Urinary bladder (tissue), 4 donors: ENCODE results near the gene CDC25A. TPM values are rescaled to one million over a fixed set of nuclear protein-coding genes. Genes with fewer than 3 reads are reported as not detected.

Experiments used
- DNase-seq: peaks from one replicate; pipeline ENCODE4 v3.0.0-alpha.2; 2015; ENCODE audit errors: extremely low spot score
- H3K27ac ChIP-seq: one replicate; pipeline ENCODE4 v1.5.1; 2013; ENCODE audit warnings: low read depth, mild to moderate bottlenecking, moderate library complexity
- H3K36me3 ChIP-seq: one replicate; pipeline ENCODE4 v1.6.1; 2013; ENCODE audit warnings: mild to moderate bottlenecking, moderate library complexity; ENCODE audit not compliant: insufficient read depth
- H3K4me1 ChIP-seq: one replicate; pipeline ENCODE4 v1.6.1; 2013; ENCODE audit warnings: mild to moderate bottlenecking, moderate library complexity; ENCODE audit not compliant: insufficient read depth
- H3K4me3 ChIP-seq: one replicate; pipeline ENCODE4 v1.5.1; 2013; ENCODE audit warnings: low read depth, low read length
- WGBS: extraction: QIAGEN DNeasy Blood & Tissue Kit; methylation state at CpG from one replicate; pipeline ENCODE4 v1.1.7; 2013; 5-methylcytosine and 5-hydroxymethylcytosine counted together
- polyA plus RNA-seq: library from polyadenylated mRNA; stranded (reverse); fragments of 200-250 nt; gene quantifications from one replicate; pipeline ENCODE4 v1.2.3, GENCODE V29; 2013
- total RNA-seq: library from RNA; depleted of rRNA; stranded (reverse); fragments of >200 nt; gene quantifications from one replicate; pipeline ENCODE4 v1.2.3, GENCODE V29; 2014
- donor health status: healthy with polysubstance abuse.
- donor health status: healthy.

The CDC25A gene
- total and polyA plus RNA-seq, 2 donors, result 0.32 to 3.7 TPM

DNA sequence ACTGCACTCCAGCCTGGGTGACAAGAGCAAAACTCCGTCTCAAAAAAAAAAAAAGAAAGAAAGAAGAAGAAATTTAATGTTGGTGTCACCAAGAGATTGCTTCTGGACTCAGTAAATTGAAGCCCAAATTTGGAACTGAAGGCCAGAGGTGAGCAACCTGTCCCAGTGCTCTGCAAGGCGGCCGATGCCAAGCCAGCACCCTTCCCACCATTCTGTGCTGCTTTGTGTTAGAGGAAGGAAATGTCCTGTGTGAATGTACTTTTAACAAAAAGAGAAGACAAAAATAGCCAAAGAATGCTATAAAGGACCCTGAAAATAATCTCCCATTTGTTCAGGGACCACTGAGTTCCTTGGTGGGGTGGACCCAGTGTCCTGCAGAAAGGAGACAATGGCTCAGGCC, 44.6 kb downstream of the CDC25A start:
- Histone ChIP-seq H3K4me3 (no peak overlapping the region), H3K27ac (no peak overlapping the region), H3K36me3 (no peaks in the 10 kb centered on the region), H3K4me1 (no peaks in the 10 kb centered on the region)
- 93% methylated on average over 3 of the region's 3 CpGs for WGBS
- DNase-seq, result no peak

DNA sequence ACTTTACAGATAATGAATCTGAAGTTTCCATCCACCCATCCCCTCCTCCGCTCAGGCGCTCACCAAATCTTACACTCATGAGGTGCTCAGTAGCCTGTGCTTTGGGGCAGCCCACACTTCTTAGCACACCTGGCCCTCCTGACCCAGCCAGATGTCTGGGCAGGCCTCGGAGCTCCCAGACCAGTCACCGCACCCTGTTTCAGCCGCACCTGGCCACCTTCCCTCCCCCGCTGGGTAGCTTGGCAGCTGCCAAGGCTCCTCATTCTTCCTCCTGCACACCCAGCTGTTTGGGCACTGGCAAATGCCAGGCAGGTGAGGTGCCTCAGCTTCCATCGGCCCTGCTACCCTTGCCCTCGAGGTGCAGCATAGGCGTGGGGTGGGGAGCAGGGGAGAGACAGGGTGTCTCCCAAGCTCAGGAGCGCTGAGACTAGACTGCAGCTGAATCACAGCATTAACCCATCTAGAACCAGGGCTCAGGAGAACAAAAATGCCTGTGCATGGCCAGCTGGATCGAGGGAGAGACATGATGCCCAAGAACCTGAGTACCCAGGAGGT, 45.8 kb downstream of the CDC25A start:
- H3K36me3 ChIP-seq, result no peaks in the 10 kb centered on the region
- DNase-seq, result no peak
- H3K4me3 ChIP-seq, result no peak overlapping the region
- H3K27ac ChIP-seq, result no peak overlapping the region
- no peaks in the 10 kb centered on the region for H3K4me1 ChIP-seq
- 84% methylated on average over 11 of the region's 11 CpGs for WGBS

- Histone ChIP-seq H3K4me1 (no peaks in the 10 kb centered on the region), H3K27ac (no peak overlapping the region), H3K4me3 (no peak overlapping the region), H3K36me3 (no peaks in the 10 kb centered on the region)
- no peak for DNase-seq
- WGBS, result 93% methylated on average over 9 of the region's 9 CpGs
These were observed 46.5 kb downstream of the CDC25A start for GRCh38 chr3:48141604-48142137.

DNA sequence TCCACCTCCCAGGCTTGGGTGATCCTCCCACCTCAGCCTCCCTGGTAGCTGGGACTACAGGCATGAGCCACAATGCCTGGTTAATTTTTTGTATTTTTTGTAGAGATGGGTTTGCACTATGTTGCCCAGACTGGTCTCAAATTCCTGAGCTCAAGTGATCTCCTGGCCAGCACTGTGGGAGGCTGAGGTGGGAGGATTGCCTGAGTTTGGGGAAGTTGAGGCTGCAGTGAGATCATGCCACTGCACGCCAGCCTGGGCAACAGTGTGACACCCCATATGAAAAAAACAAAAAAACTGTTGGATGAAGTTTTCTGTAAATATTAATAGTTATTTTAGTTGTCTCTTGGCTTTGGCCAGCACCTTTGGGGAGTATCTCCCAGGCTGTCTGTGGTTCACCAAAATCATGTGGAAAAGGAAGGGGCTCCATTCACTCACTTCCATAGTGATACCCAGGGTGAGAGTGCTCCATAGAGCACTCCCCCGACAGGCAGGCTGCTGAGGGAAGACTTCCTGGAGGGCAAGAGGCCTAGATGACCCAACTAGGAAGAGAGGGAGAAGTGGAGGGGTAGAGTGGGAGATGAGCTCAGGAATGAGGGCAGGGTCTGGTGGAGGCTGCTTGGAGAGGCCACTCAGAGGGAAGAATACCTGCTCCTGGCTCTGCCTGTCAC, 47.1 kb downstream of the CDC25A start:
- Histone ChIP-seq H3K36me3 (no peaks in the 10 kb centered on the region), H3K4me3 (no peak overlapping the region), H3K27ac (no peak overlapping the region), H3K4me1 (no peaks in the 10 kb centered on the region)
- no peak for DNase-seq
- 93% methylated on average over 2 of the region's 2 CpGs for WGBS

DNA sequence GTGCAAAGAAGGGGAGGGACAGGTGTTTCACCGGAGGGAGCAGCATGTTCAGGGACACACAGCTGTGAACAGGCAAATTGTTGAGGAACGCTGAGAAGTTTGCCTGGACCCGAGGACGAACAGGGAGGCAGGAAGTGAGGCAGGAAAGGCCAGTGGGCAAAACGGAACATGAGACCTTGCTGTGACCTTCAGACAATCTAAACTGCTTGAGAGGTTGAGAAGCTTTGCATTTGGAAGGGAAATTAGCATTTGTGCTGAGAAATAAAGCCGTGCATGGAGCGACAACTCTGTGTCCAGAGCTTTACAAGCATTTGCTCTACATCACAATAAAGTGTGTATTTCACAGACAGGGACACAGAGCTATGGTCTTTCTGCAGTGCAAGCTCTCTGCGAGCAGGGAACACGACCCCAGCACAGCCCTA, 47.9 kb downstream of the CDC25A start:
- Histone ChIP-seq H3K27ac (no peak overlapping the region), H3K4me3 (no peak overlapping the region), H3K4me1 (no peaks in the 10 kb centered on the region), H3K36me3 (no peaks in the 10 kb centered on the region)
- WGBS, result 43% methylated on average over 9 of the region's 9 CpGs
- no peak for DNase-seq

DNA sequence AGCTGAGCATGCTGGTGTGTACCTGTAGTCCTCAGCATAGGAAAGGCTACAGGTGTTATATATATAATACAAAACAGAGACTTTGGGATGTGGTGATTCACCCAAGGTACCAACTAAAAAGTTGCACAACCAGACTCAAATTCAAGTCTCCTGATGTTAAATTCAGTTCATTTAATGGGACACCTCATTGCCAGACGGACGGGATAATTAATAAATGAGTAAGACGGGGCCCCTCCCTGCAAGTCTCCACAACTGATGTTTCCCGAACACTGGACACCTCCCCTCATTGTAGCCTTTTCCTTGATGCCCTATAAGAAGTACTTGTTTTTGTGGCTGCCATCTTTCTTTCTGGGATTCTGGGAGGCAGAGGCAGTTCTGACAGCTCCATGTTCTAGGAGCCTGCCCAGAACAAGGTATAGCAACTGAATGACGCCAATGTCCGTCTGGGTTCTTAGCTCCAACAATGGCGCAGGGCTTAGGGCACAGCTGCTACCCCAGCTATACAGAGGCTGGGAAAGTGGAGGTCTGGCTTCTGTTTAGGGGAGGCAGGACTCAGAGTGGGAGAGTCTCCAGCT, 50.7 kb downstream of the CDC25A start:
- DNase-seq, result no peak
- Histone ChIP-seq H3K36me3 (no peaks in the 10 kb centered on the region), H3K4me3 (no peak overlapping the region), H3K4me1 (no peaks in the 10 kb centered on the region), H3K27ac (no peak overlapping the region)
- 82% methylated on average over 7 of the region's 7 CpGs for WGBS

DNA sequence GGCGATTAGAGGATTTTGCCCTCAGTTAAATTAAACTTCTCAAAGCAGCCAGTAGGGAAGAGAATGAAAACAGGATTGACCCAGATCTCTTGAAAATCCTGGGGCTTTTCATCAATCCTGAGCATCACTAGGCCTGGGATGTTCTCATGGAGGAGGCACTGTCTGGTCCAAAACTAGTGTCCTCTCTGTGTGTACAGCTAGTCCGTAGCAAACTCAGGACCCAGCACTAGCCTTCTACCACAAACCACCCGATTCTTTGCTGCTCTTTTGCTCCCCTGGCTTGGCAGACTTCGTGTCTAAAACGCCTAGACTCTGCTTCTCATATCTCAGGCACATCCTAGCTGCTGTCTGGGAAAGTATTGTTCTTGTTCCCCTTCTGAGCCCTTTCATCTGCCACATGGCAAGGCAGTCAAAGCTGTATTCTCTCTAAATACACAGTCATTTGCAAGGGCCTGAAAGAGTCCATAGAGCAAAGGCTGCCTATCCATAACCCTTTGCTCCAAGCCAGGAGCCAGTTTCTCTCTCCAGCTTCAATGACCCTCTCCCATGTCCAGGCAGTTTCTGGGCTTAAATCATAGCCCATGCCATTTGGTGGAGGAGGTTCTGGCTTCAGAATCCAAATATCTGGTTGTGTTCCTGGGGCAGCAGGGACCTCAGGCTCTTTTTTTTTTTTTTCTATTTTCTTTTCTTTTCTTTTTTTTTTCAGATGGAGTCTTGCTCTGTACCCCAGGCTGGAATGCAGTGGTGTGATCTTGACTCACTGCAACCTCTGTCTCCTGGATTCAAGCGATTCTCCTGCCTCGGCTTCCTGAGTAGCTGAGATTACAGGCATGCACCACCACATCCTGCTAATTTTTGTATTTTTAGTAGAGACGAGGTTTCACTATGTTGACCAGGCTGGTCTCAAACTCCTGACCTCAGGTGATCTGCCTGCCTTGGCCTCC, 52.4 kb downstream of the CDC25A start:
- Histone ChIP-seq H3K27ac (no peak overlapping the region), H3K4me3 (no peak overlapping the region), H3K36me3 (no peaks in the 10 kb centered on the region), H3K4me1 (no peaks in the 10 kb centered on the region)
- 81% methylated on average over 8 of the region's 8 CpGs for WGBS
- no peak for DNase-seq

DNA sequence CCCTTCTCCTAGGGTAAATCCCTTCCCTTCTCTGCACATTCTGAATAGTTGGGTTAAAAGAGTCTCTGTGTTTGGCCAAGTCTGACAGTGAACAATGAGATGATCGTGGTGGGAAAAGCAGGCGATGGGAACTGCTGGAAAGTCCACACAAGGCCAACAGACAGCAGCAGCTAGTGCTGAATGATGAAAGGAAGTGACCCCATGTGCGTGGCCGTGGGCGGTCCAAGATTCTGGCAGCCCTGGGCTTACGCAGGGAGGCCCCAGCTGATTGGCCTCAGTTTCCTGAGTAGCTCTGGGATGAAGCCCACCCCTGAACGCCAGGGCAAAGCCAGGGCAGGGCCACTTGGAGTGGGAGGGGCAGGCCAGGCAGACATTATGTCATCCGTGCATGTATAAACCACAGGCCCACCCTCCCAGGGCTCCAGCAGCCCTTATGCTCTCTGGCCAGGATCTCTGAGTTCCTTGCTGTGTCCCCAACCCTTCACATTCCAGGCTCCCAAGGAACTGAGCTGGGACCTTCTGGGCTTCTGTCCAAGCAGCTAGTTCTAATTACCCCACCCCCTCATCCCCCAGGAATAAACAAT, 57.8 kb downstream of the CDC25A start:
- 19% methylated on average over 8 of the region's 8 CpGs for WGBS
- Histone ChIP-seq H3K4me1 (no peaks in the 10 kb centered on the region), H3K36me3 (no peaks in the 10 kb centered on the region), H3K27ac (peak overlapping the region; percentile 61), H3K4me3 (no peak overlapping the region)
- peak; percentile 67 for DNase-seq

GRCh38 chr3:48129921-48130320, 58.3 kb downstream of the CDC25A start:
- 21% methylated on average over 2 of the region's 2 CpGs for WGBS

GRCh38 chr3:48128774-48129173, 59.4 kb downstream of the CDC25A start:
- no peaks in the 10 kb centered on the region for H3K4me1 ChIP-seq
- 94% methylated on average over 1 of the region's 1 CpG for WGBS

More at GRCh38 chr3:48129921-48130320, 58.3 kb downstream of the CDC25A start:
- Histone ChIP-seq H3K4me1 (no peaks in the 10 kb centered on the region), H3K27ac (peak overlapping the region; percentile 61), H3K36me3 (no peaks in the 10 kb centered on the region), H3K4me3 (no peak overlapping the region)
- DNase-seq, result no peak

GRCh38 chr3:48125886-48126622, 62.2 kb downstream of the CDC25A start:
- DNase-seq, result no peak
- 97% methylated on average over 9 of the region's 9 CpGs for WGBS
- H3K4me3 ChIP-seq, result no peak overlapping the region
- H3K27ac ChIP-seq, result no peak overlapping the region
- no peaks in the 10 kb centered on the region for H3K4me1 ChIP-seq
- no peaks in the 10 kb centered on the region for H3K36me3 ChIP-seq

More at GRCh38 chr3:48128774-48129173, 59.4 kb downstream of the CDC25A start:
- Histone ChIP-seq H3K27ac (no peak overlapping the region), H3K36me3 (no peaks in the 10 kb centered on the region), H3K4me3 (no peak overlapping the region)
- no peak for DNase-seq

DNA sequence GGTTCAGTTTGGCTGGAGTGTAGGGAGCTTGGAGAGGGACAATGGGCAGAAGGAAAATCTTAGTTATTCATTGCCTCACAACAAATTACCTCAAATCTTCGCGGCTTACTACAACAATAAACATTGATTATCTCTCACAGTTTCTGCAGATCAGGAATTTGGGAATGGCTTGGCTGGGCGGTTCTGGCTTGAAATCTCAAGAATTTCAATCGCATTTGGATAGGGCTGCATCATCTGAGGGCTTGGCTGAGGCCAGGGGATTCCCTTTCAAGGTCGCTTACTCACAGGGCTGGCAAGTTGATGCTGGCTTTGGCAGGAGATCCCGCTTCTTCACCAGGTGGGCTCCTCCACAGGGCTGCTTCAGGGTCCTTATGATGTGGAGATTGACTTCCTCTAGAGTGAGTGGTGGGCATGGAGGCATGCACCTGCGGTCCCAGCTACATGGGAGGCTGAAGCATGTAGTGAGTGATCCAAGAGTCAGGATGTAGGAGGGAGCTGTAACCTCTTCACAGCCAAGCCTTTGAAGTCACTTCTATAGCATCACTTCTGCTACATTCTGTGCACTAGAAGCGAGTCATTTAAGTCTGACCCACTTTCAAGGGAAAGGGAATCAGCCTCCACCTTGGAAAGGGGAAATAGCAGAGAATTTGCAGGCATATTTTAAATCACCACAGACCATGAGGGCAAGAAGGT, 63.1 kb downstream of the CDC25A start:
- H3K36me3 ChIP-seq, result no peaks in the 10 kb centered on the region
- WGBS, result 68% methylated on average over 8 of the region's 8 CpGs
- H3K27ac ChIP-seq, result no peak overlapping the region
- no peak for DNase-seq
- no peaks in the 10 kb centered on the region for H3K4me1 ChIP-seq
- no peak overlapping the region for H3K4me3 ChIP-seq
